ENCODE measurements around the gene PDE6A. TPM values are rescaled to one million over a fixed set of nuclear protein-coding genes. Genes with fewer than 3 reads are reported as not detected.

PDE6A gene
- total and polyA plus RNA-seq, 2 of the 8 experiments (the other 6 are each of a cell fraction or from before 2014, with no cell fraction given) = not detected

GRCh38 chr5:149831492-149831891 lies 113.1 kb downstream of the PDE6A start:
- H3K9me3 ChIP-seq (ENCODE audit: insufficient read depth in 2 of 2, low read depth in 1 of 2, low read length in 1 of 2) = no peaks in the 10 kb centered on the region
- H4K5ac ChIP-seq (ENCODE audit: insufficient read length, low read depth, low read length) = no peak overlapping the region
- TF ChIP-seq SRF (IDR thresholded peaks at IDR 0.05; ENCODE audit: low read depth, low read length) (no peak), POU5F1 (IDR thresholded peaks at IDR 0.05; ENCODE audit: low read depth, low read length) (no peak), RAD21 (IDR thresholded peaks at IDR 0.05 in 1 of 2, conservative IDR thresholded peaks at IDR 0.05 in 1 of 2; ENCODE audit: low read depth in 2 of 2, low read length in 2 of 2) (no peak), BCL11A (IDR thresholded peaks at IDR 0.05; ENCODE audit: low read depth in 2 of 2, low read length in 2 of 2) (no peak)
- no peak overlapping the region for H3K4me3 ChIP-seq (ENCODE audit: extremely low read depth in 1 of 4, insufficient read depth in 2 of 4, low read depth in 3 of 4, low read length in 4 of 4)
- no peaks in the 10 kb centered on the region for H3K4me1 ChIP-seq (replicated peaks in 1 of 4; ENCODE audit: control insufficient read depth in 3 of 4, insufficient read depth in 4 of 4, low read length in 3 of 4)
- no peak overlapping the region for H3K56ac ChIP-seq (replicated peaks; ENCODE audit: insufficient read length, low read depth, low read length)
- no peaks in the 10 kb centered on the region for H3K23me2 ChIP-seq (ENCODE audit: low read depth, low read length)
- no peak overlapping the region for H2AK5ac ChIP-seq (ENCODE audit: low read depth, low read length)
- no peak overlapping the region for H2BK5ac ChIP-seq (ENCODE audit: low read depth, low read length)
- H3K4me2 ChIP-seq (ENCODE audit: insufficient read depth in 1 of 2, low read depth in 2 of 2, low read length in 2 of 2) = no peak overlapping the region
- ChIA-PET POLR2A (ENCODE audit: partially characterized antibody) (no interaction called here), CTCF (ENCODE audit: partially characterized antibody) (interaction anchor here (0.7 to 68.7 kb wide), 18 partner anchors 9 to 233 kb away, joined by 3 to 1740 read pairs (median 8); partner anchors contain the start of genes PPARGC1B and SLC26A2)
- no peak overlapping the region for H3K18ac ChIP-seq (ENCODE audit: extremely low read depth, low read length)
- H4K91ac ChIP-seq (replicated peaks; ENCODE audit: insufficient read length, low read length) = no peak overlapping the region
- H3K36me3 ChIP-seq (ENCODE audit: control insufficient read depth in 2 of 4, insufficient read depth in 4 of 4, low read length in 3 of 4) = peaks cover 0 to 2% (median 0%) of the 10 kb centered on the region in 4 experiments; a peak in 1 of 8 replicates
- no peak overlapping the region for H2BK15ac ChIP-seq (ENCODE audit: low read length)
- H3K14ac ChIP-seq (ENCODE audit: insufficient read length) = no peak overlapping the region
- H3K23ac ChIP-seq (ENCODE audit: insufficient read length) = no peak overlapping the region
- no peak overlapping the region for H2BK12ac ChIP-seq (ENCODE audit: low read depth, low read length)
- H2AFZ ChIP-seq (ENCODE audit: low read length) = no peak overlapping the region
- H3K79me1 ChIP-seq (ENCODE audit: low read depth, low read length) = no peaks in the 10 kb centered on the region
- no peak overlapping the region for H4K8ac ChIP-seq (ENCODE audit: extremely low read depth, insufficient read depth, low read length)
- no peak overlapping the region for H3K4ac ChIP-seq (replicated peaks; ENCODE audit: insufficient read length, low read depth, low read length)
- H3K27ac ChIP-seq (ENCODE audit: low read depth, low read length) = no peak overlapping the region
- H3K27me3 ChIP-seq (replicated peaks in 1 of 4; ENCODE audit: control insufficient read depth in 3 of 4, extremely low read depth in 1 of 4, insufficient read depth in 3 of 4, low read length in 3 of 4) = no peaks in the 10 kb centered on the region
- no peak overlapping the region for H2BK120ac ChIP-seq (replicated peaks; ENCODE audit: low read depth, low read length)
- H3K79me2 ChIP-seq (ENCODE audit: control insufficient read depth in 1 of 2, insufficient read depth in 2 of 2, low read length in 2 of 2) = no peaks in the 10 kb centered on the region
- H4K20me1 ChIP-seq (replicated peaks in 1 of 2; ENCODE audit: control insufficient read depth in 1 of 2, insufficient read depth in 2 of 2, low read length in 2 of 2) = no peaks in the 10 kb centered on the region
- 85% methylated on average over 5 of the region's 5 CpGs; no CpG with 5 or more reads in 1 of the 2 experiments for WGBS, 2 experiments (ENCODE audit: extremely low coverage in 1 of 2, insufficient coverage in 1 of 2, insufficient read length in 1 of 2, insufficient replicate concordance in 2 of 2, low coverage in 1 of 2, low lambda C conversion rate in 2 of 2, missing lambda C conversion rate in 1 of 2)
- H3K9ac ChIP-seq (replicated peaks in 1 of 4; ENCODE audit: extremely low read depth in 1 of 4, low read depth in 3 of 4, low read length in 3 of 4) = no peak overlapping the region
- H2BK20ac ChIP-seq (ENCODE audit: low read length) = no peak overlapping the region
- DNase-seq (ENCODE audit: low read depth in 1 of 2, low spot score in 2 of 2) = no peak
- no peak for FAIRE-seq
